IMR-90 (cell line): ENCODE results near the gene CACNA2D3. TPM values are rescaled to one million over a fixed set of nuclear protein-coding genes. Genes with fewer than 3 reads are reported as not detected.

Source experiments
- ATAC-seq: fragments of 200-7000 bp; cut with Tn5 transposase; 2 replicates; pipeline ENCODE4 v1.9.1; 2020; ENCODE audit warnings: low read depth, mild to moderate bottlenecking, moderate library complexity
- BruUV-seq: library from RNA; stranded (reverse); fragments of 400-500 nt; replicated peaks from 2 replicates; lab custom pipeline; 2021; lab: Mats Ljungman, UMichigan
- CTCF ChIA-PET: fragments of 300-600 bp; formaldehyde crosslinking; extraction: SDS; loops from one replicate; lab custom pipeline; 2021; ENCODE audit warnings: antibody characterized with exemption; lab: Yijun Ruan, JAX
- POLR2A ChIA-PET: fragments of 300-600 bp; sonication (Branson Sonifier 250); formaldehyde crosslinking; loops from one replicate; lab custom pipeline; 2022; ENCODE audit warnings: antibody characterized with exemption; ENCODE audit not compliant: unreplicated experiment; lab: Charles Lee
- DNase-seq: peaks from one replicate; pipeline ENCODE4 v3.0.0; 2013
- H2AFZ ChIP-seq: replicated peaks from 2 replicates; pipeline ENCODE3; 2013; ENCODE audit warnings: low read length, mild to moderate bottlenecking; ENCODE audit not compliant: poor library complexity
- H2AK5ac ChIP-seq: 2 replicates; pipeline ENCODE4 v1.6.1; 2013; ENCODE audit warnings: low read depth, low read length, inconsistent platforms
- H2AK9ac ChIP-seq: replicated peaks from 2 replicates; pipeline ENCODE3; 2013; ENCODE audit warnings: mild to moderate bottlenecking, low read depth, low read length, moderate library complexity; ENCODE audit not compliant: poor library complexity
- H2BK120ac ChIP-seq: 2 replicates; pipeline ENCODE4 v1.6.1; 2013; ENCODE audit warnings: low read depth, low read length, inconsistent platforms
- H2BK15ac ChIP-seq: 3 replicates; pipeline ENCODE4 v1.6.1; 2013; ENCODE audit warnings: low read depth, low read length, inconsistent platforms
- H2BK20ac ChIP-seq: 2 replicates; pipeline ENCODE4 v1.6.1; 2013; ENCODE audit warnings: low read depth, mild to moderate bottlenecking, inconsistent platforms, low read length, moderate library complexity
- H2BK5ac ChIP-seq: 2 replicates; pipeline ENCODE4 v1.6.1; 2013; ENCODE audit warnings: mild to moderate bottlenecking, low read depth, low read length, inconsistent platforms; ENCODE audit not compliant: poor library complexity, severe bottlenecking
- H3K14ac ChIP-seq: replicated peaks from 2 replicates; pipeline ENCODE4 v1.6.1; 2013; ENCODE audit warnings: low read depth, low read length, inconsistent platforms
- H3K18ac ChIP-seq: 2 replicates; pipeline ENCODE4 v1.6.1; 2013; ENCODE audit warnings: low read depth, low read length, control low read depth
- H3K23ac ChIP-seq: 2 replicates; pipeline ENCODE4 v1.6.1; 2013; ENCODE audit warnings: low read depth, low read length, inconsistent platforms
- H3K27ac ChIP-seq: 2 replicates; pipeline ENCODE4 v1.5.1; 2013; ENCODE audit warnings: mild to moderate bottlenecking, control low read depth, low read length; ENCODE audit not compliant: insufficient read depth
- H3K27me3 ChIP-seq: 2 replicates; pipeline ENCODE4 v1.6.1; 2013; ENCODE audit warnings: low read length; ENCODE audit not compliant: control insufficient read depth, insufficient read depth
- H3K36me3 ChIP-seq: 2 replicates; pipeline ENCODE4 v1.6.1; 2013; ENCODE audit warnings: low read length, mixed read lengths; ENCODE audit not compliant: control insufficient read depth, insufficient read depth
- H3K4ac ChIP-seq: 2 replicates; pipeline ENCODE4 v1.6.1; 2013; ENCODE audit warnings: low read depth, low read length, inconsistent platforms
- H3K4me1 ChIP-seq: 2 replicates; pipeline ENCODE4 v1.6.1; 2013; ENCODE audit warnings: low read length, mixed read lengths; ENCODE audit not compliant: control insufficient read depth, insufficient read depth
- H3K4me2 ChIP-seq: 2 replicates; pipeline ENCODE4 v1.6.1; 2013; ENCODE audit warnings: low read depth, mild to moderate bottlenecking, control low read depth, low read length, moderate library complexity
- H3K4me3 ChIP-seq: 2 replicates; pipeline ENCODE4 v1.5.1; 2013; ENCODE audit warnings: low read depth, mild to moderate bottlenecking, control low read depth, low read length, moderate library complexity; ENCODE audit not compliant: insufficient read depth
- H3K56ac ChIP-seq: 2 replicates; pipeline ENCODE4 v1.6.1; 2013; ENCODE audit warnings: low read length, inconsistent platforms; ENCODE audit not compliant: insufficient read depth; ENCODE audit errors: extremely low read depth
- H3K79me1 ChIP-seq, 2 experiments: 2 replicates each; pipeline ENCODE4 v1.6.1; 2013; ENCODE audit warnings: low read length in 2 of 2, inconsistent platforms in 1 of 2, low read depth in 1 of 2
- H3K9ac ChIP-seq: 2 replicates; pipeline ENCODE4 v1.6.1; 2013; ENCODE audit warnings: low read depth, low read length, control low read depth
- H3K9me1 ChIP-seq: 2 replicates; pipeline ENCODE4 v1.6.1; 2013; ENCODE audit warnings: low read length, inconsistent platforms; ENCODE audit not compliant: insufficient read depth
- H3K9me3 ChIP-seq: 2 replicates; pipeline ENCODE4 v1.6.1; 2013; ENCODE audit warnings: low read length; ENCODE audit not compliant: control insufficient read depth, insufficient read depth
- H4K20me1 ChIP-seq: 2 replicates; pipeline ENCODE4 v1.6.1; 2013; ENCODE audit warnings: low read length, inconsistent platforms; ENCODE audit not compliant: insufficient read depth
- H4K5ac ChIP-seq: 2 replicates; pipeline ENCODE4 v1.6.1; 2013; ENCODE audit warnings: mild to moderate bottlenecking, low read depth, low read length, control low read depth
- H4K8ac ChIP-seq, 2 experiments: 2 replicates each; pipeline ENCODE4 v1.6.1; 2013; ENCODE audit warnings: low read depth in 2 of 2, low read length in 2 of 2, control low read depth in 1 of 2, inconsistent platforms in 1 of 2
- H4K91ac ChIP-seq: 2 replicates; pipeline ENCODE4 v1.6.1; 2013; ENCODE audit warnings: low read depth, low read length, inconsistent platforms; ENCODE audit not compliant: insufficient read depth
- BHLHE40 ChIP-seq: fragments of 150-350 bp; IDR thresholded peaks from 2 replicates; pipeline ENCODE4 v1.6.1; 2016; ENCODE audit warnings: mild to moderate bottlenecking, low read depth, low read length
- CEBPB ChIP-seq: IDR thresholded peaks from 2 replicates; pipeline ENCODE4 v1.6.1; 2012; ENCODE audit warnings: low read depth, low read length, improper control_type of control experiment
- CHD1 ChIP-seq: IDR thresholded peaks from 2 replicates; pipeline ENCODE4 v1.6.1; 2012; ENCODE audit warnings: low read depth, low read length, improper control_type of control experiment
- CTCF ChIP-seq: conservative IDR thresholded peaks from 2 replicates; pipeline ENCODE4 v1.5.1; 2012; ENCODE audit warnings: mild to moderate bottlenecking, low read depth, low read length, improper control_type of control experiment
- ELK1 ChIP-seq: fragments of 150-350 bp; IDR thresholded peaks from 2 replicates; pipeline ENCODE4 v1.6.1; 2016; ENCODE audit warnings: low read depth, mild to moderate bottlenecking, low read length, moderate library complexity, borderline replicate concordance
- FOS ChIP-seq: fragments of 150-350 bp; IDR thresholded peaks from 2 replicates; pipeline ENCODE4 v1.6.1; 2016; ENCODE audit warnings: low read depth, low read length
- MAFK ChIP-seq: IDR thresholded peaks from 2 replicates; pipeline ENCODE4 v1.6.1; 2012; ENCODE audit warnings: low read depth, low read length, improper control_type of control experiment
- MXI1 ChIP-seq: IDR thresholded peaks from 2 replicates; pipeline ENCODE4 v1.6.1; 2012; ENCODE audit warnings: low read depth, mild to moderate bottlenecking, low read length, moderate library complexity, borderline replicate concordance
- NFE2L2 ChIP-seq: fragments of 150-350 bp; IDR thresholded peaks from 2 replicates; pipeline ENCODE4 v1.6.1; 2016; ENCODE audit warnings: low read depth, mild to moderate bottlenecking, low read length
- RAD21 ChIP-seq: IDR thresholded peaks from 2 replicates; pipeline ENCODE4 v1.6.1; 2012; ENCODE audit warnings: low read length, improper control_type of control experiment
- RFX5 ChIP-seq: IDR thresholded peaks from 2 replicates; pipeline ENCODE4 v1.8.0; 2012; ENCODE audit warnings: low read depth, mild to moderate bottlenecking, low read length, moderate library complexity
- SMC3 ChIP-seq: fragments of 150-350 bp; IDR thresholded peaks from 2 replicates; pipeline ENCODE4 v1.6.1; 2016; ENCODE audit warnings: low read depth, mild to moderate bottlenecking, antibody characterized with exemption, low read length, moderate library complexity
- USF2 ChIP-seq: fragments of 150-350 bp; IDR thresholded peaks from 2 replicates; pipeline ENCODE4 v1.6.1; 2017; ENCODE audit warnings: mild to moderate bottlenecking, antibody characterized with exemption, low read length, low read depth
- WGBS, 2 experiments: methylation state at CpG; one replicate each; pipeline versions ENCODE4 v1.1.5 to v1.1.7; 2013; ENCODE audit warnings: missing lambda C conversion rate in 2 of 2; ENCODE audit not compliant: insufficient read length in 1 of 2; ENCODE audit errors: extremely low coverage in 2 of 2; 5-methylcytosine and 5-hydroxymethylcytosine counted together
- dilution Hi-C: fragments of 300-500 bp; cut with HindIII; formaldehyde crosslinking; loops from one replicate; pipeline ENCODE4 v1.14.3; 2018; ENCODE audit warnings: low sequenced_read_pairs; ENCODE audit not compliant: unreplicated experiment
- in situ Hi-C: fragments of 300-500 bp; cut with MboI; formaldehyde crosslinking; loops from 3 replicates; pipeline ENCODE4 v1.14.3; 2019; ENCODE audit warnings: low sequenced_read_pairs, inconsistent platforms, mixed read lengths
- intact Hi-C: fragments of 100-400 bp; cut with micrococcal nuclease; formaldehyde crosslinking; loops from 2 replicates; pipeline ENCODE4 v1.10.0; 2022
- polyA plus RNA-seq, 3 experiments: library from polyadenylated mRNA; depleted of rRNA; stranded (reverse); fragments of >200 nt; gene quantifications; 2 replicates each; pipeline ENCODE4 v1.2.3, GENCODE V29; 2012; ENCODE audit warnings: low replicate concordance in 1 of 3
- total RNA-seq: library from RNA; depleted of rRNA; stranded (reverse); fragments of >200 nt; gene quantifications from 2 replicates; pipeline ENCODE4 v1.2.3, GENCODE V29; 2012

Gene CACNA2D3
- total and polyA plus RNA-seq, 2 of the 4 experiments (the other 2 are of a cell fraction), result 0.36 to 0.41 TPM

GRCh38 chr3:54906763-54907162 is 784.4 kb downstream of the CACNA2D3 start:
- intact Hi-C loops, result no loop called here
- peak overlapping the region; percentile 30; the same call in 1 of the 2 replicates for H3K9ac ChIP-seq
- in situ Hi-C loops, result no loop called here

More at GRCh38 chr3:54906763-54907162, 784.4 kb downstream of the CACNA2D3 start:
- Histone ChIP-seq H3K79me1 (no peaks in the 10 kb centered on the region), H2BK15ac (peak overlapping the region; percentile 82; the same call in 2 of the 3 replicates), H4K20me1 (no peaks in the 10 kb centered on the region), H3K4me3 (no peak overlapping the region), H3K23ac (no peak overlapping the region), H4K8ac (peak overlapping the region; percentile 57 to 59; a peak in 2 of 4 replicates), H3K4me2 (no peak overlapping the region), H2AK5ac (peak overlapping the region; percentile 60; the same call in 1 of the 2 replicates), H2BK120ac (peak overlapping the region; percentile 62), H3K27me3 (no peaks in the 10 kb centered on the region), H3K56ac (no peak overlapping the region), H2AK9ac (no peak overlapping the region), H3K14ac (peak overlapping the region; percentile 5; the same call in 1 of the 2 replicates), H3K27ac (no peak overlapping the region), H3K9me1 (peaks cover 12% of the 10 kb centered on the region), H3K36me3 (no peaks in the 10 kb centered on the region), H3K4ac (peak overlapping the region; percentile 44; the same call in 1 of the 2 replicates), H3K4me1 (peaks cover 18% of the 10 kb centered on the region), H2AFZ (no peak overlapping the region), H2BK20ac (peak overlapping the region; percentile 75; the same call in 1 of the 2 replicates), H3K9me3 (peaks cover under 1% of the 10 kb centered on the region), H4K91ac (peak overlapping the region; percentile 40; the same call in 1 of the 2 replicates), H2BK5ac (peak overlapping the region; percentile 47), H4K5ac (peak overlapping the region; percentile 38), H3K18ac (peak overlapping the region; percentile 74; the same call in 1 of the 2 replicates)
- ChIA-PET POLR2A (no interaction called here), CTCF (interaction anchor here (1.4 kb wide), 1 partner anchor 9 kb away, joined by 3 read pairs; no protein-coding TSS in a partner anchor)
- WGBS, 2 experiments, result no CpG with 5 or more reads among the region's 2 CpGs
- dilution Hi-C loops, result no loop called here
- TF ChIP-seq NFE2L2 (no peak), RFX5 (no peak), FOS (no peak), MXI1 (no peak), USF2 (no peak), CTCF (no peak), BHLHE40 (no peak), RAD21 (no peak), CHD1 (no peak), ELK1 (no peak), MAFK (no peak), SMC3 (no peak), CEBPB (no peak)
- DNase-seq, result no peak
- BruUV-seq, result no TSS peak
- peak; percentile 21; the same call in 1 of the 2 replicates for ATAC-seq
